Thyroid gland (tissue), 4 donors: ENCODE measurements around the gene CYP46A1.

Experiments used
- POLR2A ChIP-seq, 2 donors: fragments of 450-650 bp; IDR thresholded peaks; one replicate each; pipeline ENCODE4 v1.6.1; 2017; ENCODE audit warnings: antibody characterized with exemption in 2 of 2, mild to moderate bottlenecking in 2 of 2, moderate library complexity in 1 of 2
- TF ChIP-seq, protein P1 (sequence below), 6 experiments: fragments of 200-600 bp in 3 of 6; fragments of 450-650 bp in 3 of 6; sonication (generic) in 3 of 6; IDR thresholded peaks; one replicate each; pipeline ENCODE4 v1.5.1; 2016 to 2019; ENCODE audit warnings: antibody characterized with exemption in 6 of 6, mild to moderate bottlenecking in 2 of 6, inconsistent platforms in 1 of 6, moderate library complexity in 1 of 6

DNA sequence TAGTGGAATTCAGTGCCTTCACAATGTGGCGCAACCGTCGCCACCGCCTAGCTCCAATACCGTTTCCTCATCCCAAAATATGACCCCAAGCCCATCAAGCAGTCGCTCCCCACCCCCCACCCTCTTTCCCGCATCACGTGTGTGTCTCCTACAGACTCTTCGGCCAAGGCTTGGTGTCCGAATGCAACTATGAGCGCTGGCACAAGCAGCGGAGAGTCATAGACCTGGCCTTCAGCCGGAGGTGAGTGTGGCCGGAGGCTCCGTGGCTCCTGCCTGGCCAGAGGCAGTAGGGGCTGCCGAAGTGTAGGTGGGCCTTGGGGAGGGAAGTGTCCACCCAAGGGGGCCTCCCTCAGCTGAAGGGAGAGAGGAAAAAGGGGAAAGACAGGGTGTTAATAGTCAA, 15.8 kb downstream of the CYP46A1 start:
- TF ChIP-seq POLR2A (IDR thresholded peaks at IDR 0.05): no peak
- TF ChIP-seq, protein P1, sequence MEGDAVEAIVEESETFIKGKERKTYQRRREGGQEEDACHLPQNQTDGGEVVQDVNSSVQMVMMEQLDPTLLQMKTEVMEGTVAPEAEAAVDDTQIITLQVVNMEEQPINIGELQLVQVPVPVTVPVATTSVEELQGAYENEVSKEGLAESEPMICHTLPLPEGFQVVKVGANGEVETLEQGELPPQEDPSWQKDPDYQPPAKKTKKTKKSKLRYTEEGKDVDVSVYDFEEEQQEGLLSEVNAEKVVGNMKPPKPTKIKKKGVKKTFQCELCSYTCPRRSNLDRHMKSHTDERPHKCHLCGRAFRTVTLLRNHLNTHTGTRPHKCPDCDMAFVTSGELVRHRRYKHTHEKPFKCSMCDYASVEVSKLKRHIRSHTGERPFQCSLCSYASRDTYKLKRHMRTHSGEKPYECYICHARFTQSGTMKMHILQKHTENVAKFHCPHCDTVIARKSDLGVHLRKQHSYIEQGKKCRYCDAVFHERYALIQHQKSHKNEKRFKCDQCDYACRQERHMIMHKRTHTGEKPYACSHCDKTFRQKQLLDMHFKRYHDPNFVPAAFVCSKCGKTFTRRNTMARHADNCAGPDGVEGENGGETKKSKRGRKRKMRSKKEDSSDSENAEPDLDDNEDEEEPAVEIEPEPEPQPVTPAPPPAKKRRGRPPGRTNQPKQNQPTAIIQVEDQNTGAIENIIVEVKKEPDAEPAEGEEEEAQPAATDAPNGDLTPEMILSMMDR (IDR thresholded peaks at IDR 0.05): no peak
